ENCODE data around the gene YES1. TPM values are rescaled to one million over a fixed set of nuclear protein-coding genes. Genes with fewer than 3 reads are reported as not detected.
"Not testable (repeated sequence)": the region's sequence is repeated elsewhere in the genome, so short reads cannot be mapped to it uniquely, and the experiment has no call there.

The YES1 gene
- total and polyA plus RNA-seq, 2 donors, result 23.1 to 70.2 TPM

DNA sequence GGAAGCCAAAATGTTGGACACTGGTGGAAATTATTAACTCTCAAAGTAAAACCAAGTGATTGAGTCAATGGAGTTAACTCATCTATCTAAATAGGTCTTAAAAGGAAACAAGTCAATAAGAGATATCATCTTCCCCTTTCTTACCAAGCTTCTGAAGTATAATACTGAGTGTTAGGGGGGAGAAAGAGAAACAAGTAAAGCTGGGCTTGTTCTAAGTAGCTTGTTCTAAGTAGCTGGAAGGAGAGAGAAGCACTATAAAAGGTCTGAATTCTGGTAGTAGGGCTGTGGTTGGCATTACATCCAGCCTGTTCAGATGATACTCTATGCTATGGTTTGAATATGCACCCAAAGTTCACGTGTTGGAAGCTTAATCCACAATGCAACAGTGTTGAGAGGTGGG, 26.8 kb downstream of the YES1 start:
- no peak overlapping the region for H3K4me3 ChIP-seq (ENCODE audit: low read depth, low read length)
- DNase-seq (ENCODE audit: extremely low spot score), result no peak
- 92% methylated on average over 1 of the region's 1 CpG for WGBS
- no peaks in the 10 kb centered on the region for H3K4me1 ChIP-seq (ENCODE audit: insufficient read depth)
- H3K36me3 ChIP-seq (ENCODE audit: insufficient read depth), result no peaks in the 10 kb centered on the region
- no peak overlapping the region for H3K27ac ChIP-seq (ENCODE audit: low read depth)

DNA sequence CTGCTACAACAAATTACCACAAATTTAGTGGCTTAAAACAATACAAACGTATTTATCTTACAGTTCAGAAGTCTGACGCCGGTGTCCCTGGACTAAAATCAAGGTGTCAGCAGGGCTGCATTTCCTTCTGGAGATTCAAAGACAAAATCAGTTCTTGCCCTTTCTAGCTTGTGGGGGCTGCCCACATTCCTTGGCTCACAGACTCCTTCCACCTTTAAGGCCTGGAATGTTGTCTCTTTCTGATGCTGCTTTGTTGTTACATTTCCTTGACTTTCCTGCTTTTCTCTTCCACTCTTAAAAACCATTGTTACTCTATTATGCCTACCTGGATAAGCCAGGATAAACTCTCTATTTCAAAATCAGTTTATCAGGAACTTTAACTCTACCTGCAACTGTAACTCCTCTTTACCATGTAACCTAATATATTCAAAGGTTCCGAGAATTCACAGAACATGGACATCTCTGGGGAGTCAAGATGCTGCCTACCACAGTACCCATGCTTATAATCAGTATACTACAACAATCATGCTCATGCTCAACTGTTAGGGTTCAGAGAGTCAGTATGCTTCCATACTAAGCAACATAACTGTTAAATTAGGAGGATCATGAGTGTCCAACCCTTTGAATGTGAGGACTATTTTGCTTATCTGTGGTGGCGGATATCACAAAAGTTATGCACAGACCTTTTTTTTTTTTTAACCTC, 27.4 kb downstream of the YES1 start:
- no peak for DNase-seq (ENCODE audit: extremely low spot score)
- Histone ChIP-seq H3K27ac (ENCODE audit: low read depth) (no peak overlapping the region), H3K4me1 (ENCODE audit: insufficient read depth) (no peaks in the 10 kb centered on the region), H3K36me3 (ENCODE audit: insufficient read depth) (no peaks in the 10 kb centered on the region), H3K4me3 (ENCODE audit: low read depth, low read length) (no peak overlapping the region)
- WGBS, result 82% methylated on average over 5 of the region's 5 CpGs

DNA sequence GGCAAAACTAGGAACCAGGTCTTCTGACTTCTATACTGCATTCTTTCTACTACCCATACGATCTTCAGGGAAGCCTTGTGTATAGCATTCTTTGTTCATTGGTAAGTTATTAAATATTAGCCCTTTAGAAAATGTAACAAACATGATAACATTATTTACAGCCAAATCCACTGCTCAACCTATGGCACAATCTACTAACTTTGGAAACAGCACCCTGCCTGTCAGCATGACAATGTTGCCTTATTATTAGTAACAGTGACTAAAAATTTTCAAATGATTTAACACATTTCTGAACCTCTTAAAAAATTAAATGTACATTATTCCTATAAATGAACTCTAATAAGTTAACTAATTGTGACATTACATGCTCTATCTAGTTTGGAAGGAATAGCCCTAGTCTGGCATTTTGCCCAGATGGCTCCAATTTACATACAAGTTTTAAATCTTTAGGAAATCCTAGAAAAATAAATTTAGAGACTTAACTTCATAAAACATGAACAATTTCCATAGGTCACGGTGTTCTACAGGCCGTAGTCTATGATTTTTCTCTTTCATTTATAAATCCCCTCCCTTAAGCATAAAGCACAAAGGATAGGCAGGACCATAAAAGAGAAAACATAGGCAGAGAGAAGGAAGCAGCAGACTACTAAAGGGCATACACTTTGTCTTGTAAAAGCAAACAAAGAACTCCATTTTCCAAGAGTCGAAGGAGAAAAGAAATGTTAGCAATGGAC, 33.7 kb downstream of the YES1 start:
- no peaks in the 10 kb centered on the region for H3K36me3 ChIP-seq (ENCODE audit: insufficient read depth)
- H3K27ac ChIP-seq (ENCODE audit: low read depth), result no peak overlapping the region
- 50% methylated on average over 4 of the region's 4 CpGs for WGBS
- no peak overlapping the region for H3K4me3 ChIP-seq (ENCODE audit: low read depth, low read length)
- DNase-seq (ENCODE audit: extremely low spot score), result no peak
- no peaks in the 10 kb centered on the region for H3K4me1 ChIP-seq (ENCODE audit: insufficient read depth)

DNA sequence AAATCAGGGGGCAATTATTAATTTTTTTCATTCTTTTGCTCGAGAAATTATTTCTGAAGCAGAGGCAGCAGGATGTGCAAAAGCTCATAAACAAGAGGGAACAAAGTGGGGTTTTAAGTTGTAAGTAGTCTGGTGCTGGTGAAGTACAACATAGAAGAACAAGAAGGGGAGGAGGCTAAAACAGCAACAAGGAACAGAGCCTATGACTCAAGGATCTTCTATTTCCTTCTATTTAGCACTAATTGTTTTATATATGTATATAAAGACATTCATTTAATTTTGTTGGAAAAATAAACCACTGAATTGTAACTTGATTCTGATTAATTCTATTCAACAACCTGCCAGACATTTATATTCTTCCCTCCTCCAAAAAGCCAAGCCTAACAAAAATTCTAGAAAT, 35.0 kb downstream of the YES1 start:
- 48% methylated on average over 1 of the region's 1 CpG for WGBS
- H3K27ac ChIP-seq (ENCODE audit: low read depth), result no peak overlapping the region
- DNase-seq (ENCODE audit: extremely low spot score), result no peak

DNA sequence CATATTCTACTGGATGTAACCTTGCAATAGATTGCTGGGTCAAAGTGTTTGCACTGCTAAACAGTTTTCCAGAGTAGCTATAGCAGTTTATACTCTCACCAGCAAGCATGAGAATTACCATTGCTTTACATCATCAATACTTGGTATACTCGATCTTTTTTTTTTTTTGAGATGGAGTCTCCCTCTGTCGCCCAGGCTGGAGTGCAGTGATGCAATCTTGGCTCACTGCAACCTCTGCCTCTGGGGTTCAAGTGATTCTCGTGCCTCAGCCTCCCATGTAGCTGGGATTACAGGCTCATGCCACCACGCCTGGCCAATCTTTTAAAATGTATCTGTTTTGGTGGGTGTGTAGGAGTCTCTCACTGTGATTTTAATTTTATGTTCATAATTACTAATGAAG, 36.0 kb downstream of the YES1 start:
- H3K4me3 ChIP-seq (ENCODE audit: low read depth, low read length); H3K4me1 ChIP-seq (ENCODE audit: insufficient read depth); DNase-seq (ENCODE audit: extremely low spot score); H3K27ac ChIP-seq (ENCODE audit: low read depth); H3K36me3 ChIP-seq (ENCODE audit: insufficient read depth): not testable (repeated sequence)
- WGBS, result 93% methylated on average over 4 of the region's 4 CpGs

More for the DNA sequence above, 35.0 kb downstream of the YES1 start:
- no peak overlapping the region for H3K4me3 ChIP-seq (ENCODE audit: low read depth, low read length)
- no peaks in the 10 kb centered on the region for H3K36me3 ChIP-seq (ENCODE audit: insufficient read depth)
- H3K4me1 ChIP-seq (ENCODE audit: insufficient read depth), result no peaks in the 10 kb centered on the region

DNA sequence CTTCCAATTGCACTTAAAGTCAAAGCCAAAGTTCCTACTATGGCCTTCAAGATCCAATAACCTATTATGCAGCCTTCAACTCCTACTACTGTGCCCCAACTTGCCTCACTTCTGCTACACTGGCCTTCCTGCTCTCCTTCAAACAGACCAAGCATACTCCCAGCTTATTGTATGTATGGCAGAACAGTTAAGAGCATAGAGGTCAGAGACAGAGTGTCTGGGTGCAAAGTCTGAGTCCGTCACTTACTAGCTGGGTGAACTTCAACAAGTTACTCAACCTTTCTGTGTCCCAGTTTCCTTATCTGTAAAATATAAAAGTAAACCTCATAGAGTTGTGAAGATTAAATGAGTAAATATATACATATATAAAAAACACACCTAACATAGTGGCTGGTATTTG, 37.2 kb downstream of the YES1 start:
- Histone ChIP-seq H3K4me1 (ENCODE audit: insufficient read depth) (no peaks in the 10 kb centered on the region), H3K27ac (ENCODE audit: low read depth) (no peak overlapping the region), H3K4me3 (ENCODE audit: low read depth, low read length) (no peak overlapping the region), H3K36me3 (ENCODE audit: insufficient read depth) (no peaks in the 10 kb centered on the region)
- no peak for DNase-seq (ENCODE audit: extremely low spot score)
- WGBS, result 99% methylated on average over 1 of the region's 1 CpG

DNA sequence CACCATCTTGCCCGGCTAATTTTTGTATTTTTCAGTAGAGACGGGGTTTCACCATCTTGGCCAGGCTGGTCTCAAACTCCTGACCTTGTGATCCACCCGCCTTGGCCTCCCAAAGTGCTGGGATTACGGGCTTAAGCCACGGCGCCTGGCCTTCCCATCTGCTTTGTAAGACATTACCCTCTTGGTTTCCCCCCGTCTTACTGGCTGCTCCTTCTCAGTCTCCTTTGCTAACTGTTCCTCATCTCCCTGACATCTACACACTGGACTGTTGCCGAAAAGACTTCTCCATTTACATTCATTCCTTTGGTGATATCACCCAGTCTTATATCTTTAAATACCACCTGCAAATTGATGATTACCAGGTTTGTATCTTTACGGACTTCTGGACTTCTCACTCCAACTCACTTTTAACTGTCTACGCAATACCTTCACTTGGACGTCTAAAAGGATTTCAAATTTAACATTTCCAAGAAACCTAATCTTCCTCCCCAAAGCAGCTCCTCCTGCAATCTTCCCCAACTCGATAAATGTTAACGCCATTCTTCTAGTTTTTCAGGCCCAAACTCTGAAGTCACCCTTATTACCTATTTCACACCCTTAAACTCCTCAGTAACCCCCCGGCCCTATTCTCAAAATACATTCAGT, 37.9 kb downstream of the YES1 start:
- H3K27ac ChIP-seq (ENCODE audit: low read depth), result no peak overlapping the region
- H3K36me3 ChIP-seq (ENCODE audit: insufficient read depth), result no peaks in the 10 kb centered on the region
- no peaks in the 10 kb centered on the region for H3K4me1 ChIP-seq (ENCODE audit: insufficient read depth)
- DNase-seq (ENCODE audit: extremely low spot score), result no peak
- no peak overlapping the region for H3K4me3 ChIP-seq (ENCODE audit: low read depth, low read length)
- WGBS, result 95% methylated on average over 14 of the region's 14 CpGs

DNA sequence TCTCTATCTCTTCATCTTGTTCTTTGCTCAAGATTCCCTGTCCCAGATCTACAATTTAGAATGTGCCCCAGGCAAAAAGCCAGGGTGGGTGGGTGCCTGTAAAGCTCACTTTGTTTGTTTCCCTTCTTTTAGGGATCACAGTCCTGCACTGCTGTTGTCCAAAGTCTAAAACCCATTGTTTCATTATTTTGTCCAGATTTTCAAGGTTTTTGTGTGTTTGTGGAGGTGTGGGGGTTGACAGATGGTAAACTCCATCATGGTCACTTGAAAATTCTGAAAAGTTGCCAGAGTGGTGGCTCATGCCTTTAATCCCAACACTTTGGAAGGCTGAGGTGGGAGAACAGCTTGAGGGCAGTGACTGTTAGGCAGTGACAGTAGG, 41.5 kb downstream of the YES1 start:
- no peaks in the 10 kb centered on the region for H3K36me3 ChIP-seq (ENCODE audit: insufficient read depth)
- H3K4me1 ChIP-seq (ENCODE audit: insufficient read depth), result no peaks in the 10 kb centered on the region
- no peak for DNase-seq (ENCODE audit: extremely low spot score)
- no peak overlapping the region for H3K27ac ChIP-seq (ENCODE audit: low read depth)
- no peak overlapping the region for H3K4me3 ChIP-seq (ENCODE audit: low read depth, low read length)

DNA sequence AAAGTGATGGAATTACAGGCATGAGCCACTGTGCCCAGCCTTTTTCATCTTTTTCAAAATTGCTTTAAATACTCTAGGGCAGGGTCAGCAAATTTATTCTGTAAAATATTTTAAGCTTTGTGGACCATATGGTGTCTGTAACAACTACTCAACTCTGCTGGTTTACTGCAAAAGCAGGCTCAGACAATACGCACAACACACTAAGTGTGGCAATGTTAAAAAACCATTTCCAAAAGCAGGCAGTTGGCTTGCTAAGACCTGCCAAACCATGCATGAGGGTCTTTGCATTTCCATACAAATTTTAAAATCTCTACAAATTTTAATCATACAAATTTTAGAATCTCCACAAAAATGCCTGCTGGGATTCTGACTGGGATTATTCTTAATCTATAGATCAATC, 44.1 kb downstream of the YES1 start:
- no peak for DNase-seq (ENCODE audit: extremely low spot score)
- no peak overlapping the region for H3K27ac ChIP-seq (ENCODE audit: low read depth)
- WGBS, result 99% methylated on average over 1 of the region's 1 CpG

DNA sequence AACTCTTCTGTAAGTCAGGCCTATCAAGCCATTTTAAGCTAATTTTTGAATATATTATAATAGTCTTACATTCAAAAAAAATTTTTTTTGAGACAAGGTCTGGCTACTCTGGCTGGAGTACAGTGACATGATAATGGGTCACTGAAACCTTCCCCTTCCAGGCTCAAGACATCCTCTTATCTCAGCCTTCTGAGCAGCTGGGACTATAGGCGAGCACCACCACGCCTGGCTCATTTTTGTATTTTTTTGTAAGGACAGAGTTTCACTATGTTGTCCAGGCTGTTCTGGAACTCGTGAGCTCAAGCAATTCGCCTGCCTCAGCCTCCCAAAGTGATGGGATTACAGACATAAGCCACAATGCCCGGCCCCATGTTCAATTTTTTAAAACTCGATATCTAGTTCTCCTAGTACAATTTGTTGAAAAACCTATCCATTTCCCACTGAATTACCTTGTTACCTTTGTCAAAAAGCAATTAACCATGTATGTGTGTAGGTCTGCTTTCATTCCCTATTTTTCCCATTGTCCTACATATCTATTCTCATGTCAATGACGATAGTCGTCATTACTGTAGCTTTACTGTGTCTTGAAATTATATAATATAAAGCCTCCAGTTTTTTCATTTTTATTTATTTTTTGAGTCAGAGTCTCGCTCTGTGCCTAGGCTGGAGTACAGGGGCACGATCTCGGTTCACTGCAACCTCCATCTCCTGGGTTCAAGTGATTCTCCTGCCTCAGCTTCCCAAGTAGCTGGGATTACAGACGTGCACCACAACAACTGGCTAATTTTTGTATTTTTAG, 44.8 kb downstream of the YES1 start:
- no peaks in the 10 kb centered on the region for H3K4me1 ChIP-seq (ENCODE audit: insufficient read depth)
- H3K4me3 ChIP-seq (ENCODE audit: low read depth, low read length), result no peak overlapping the region
- no peak for DNase-seq (ENCODE audit: extremely low spot score)
- H3K36me3 ChIP-seq (ENCODE audit: insufficient read depth), result no peaks in the 10 kb centered on the region
- H3K27ac ChIP-seq (ENCODE audit: low read depth), result no peak overlapping the region
- WGBS, result 96% methylated on average over 12 of the region's 12 CpGs

More for the DNA sequence above, 44.1 kb downstream of the YES1 start:
- Histone ChIP-seq H3K4me3 (ENCODE audit: low read depth, low read length) (no peak overlapping the region), H3K4me1 (ENCODE audit: insufficient read depth) (no peaks in the 10 kb centered on the region), H3K36me3 (ENCODE audit: insufficient read depth) (no peaks in the 10 kb centered on the region)

DNA sequence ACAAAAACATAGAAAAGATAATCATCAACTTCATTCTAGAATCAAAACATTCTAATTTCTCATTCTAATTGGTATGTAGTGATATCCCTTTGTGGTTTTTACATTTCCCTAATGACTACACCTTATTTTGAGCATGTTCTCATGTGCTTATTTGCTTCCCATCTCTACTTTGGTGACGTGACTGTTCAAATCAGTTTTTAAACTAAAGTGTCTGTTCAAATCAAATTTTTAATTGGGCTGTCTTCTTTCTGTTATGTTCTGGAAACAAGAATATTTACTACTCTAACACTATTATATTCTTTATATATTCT, 45.5 kb downstream of the YES1 start:
- no peak for DNase-seq (ENCODE audit: extremely low spot score)
- H3K4me3 ChIP-seq (ENCODE audit: low read depth, low read length), result no peak overlapping the region
- H3K27ac ChIP-seq (ENCODE audit: low read depth), result no peak overlapping the region
- no peaks in the 10 kb centered on the region for H3K36me3 ChIP-seq (ENCODE audit: insufficient read depth)
- 94% methylated on average over 1 of the region's 1 CpG for WGBS
- no peaks in the 10 kb centered on the region for H3K4me1 ChIP-seq (ENCODE audit: insufficient read depth)

DNA sequence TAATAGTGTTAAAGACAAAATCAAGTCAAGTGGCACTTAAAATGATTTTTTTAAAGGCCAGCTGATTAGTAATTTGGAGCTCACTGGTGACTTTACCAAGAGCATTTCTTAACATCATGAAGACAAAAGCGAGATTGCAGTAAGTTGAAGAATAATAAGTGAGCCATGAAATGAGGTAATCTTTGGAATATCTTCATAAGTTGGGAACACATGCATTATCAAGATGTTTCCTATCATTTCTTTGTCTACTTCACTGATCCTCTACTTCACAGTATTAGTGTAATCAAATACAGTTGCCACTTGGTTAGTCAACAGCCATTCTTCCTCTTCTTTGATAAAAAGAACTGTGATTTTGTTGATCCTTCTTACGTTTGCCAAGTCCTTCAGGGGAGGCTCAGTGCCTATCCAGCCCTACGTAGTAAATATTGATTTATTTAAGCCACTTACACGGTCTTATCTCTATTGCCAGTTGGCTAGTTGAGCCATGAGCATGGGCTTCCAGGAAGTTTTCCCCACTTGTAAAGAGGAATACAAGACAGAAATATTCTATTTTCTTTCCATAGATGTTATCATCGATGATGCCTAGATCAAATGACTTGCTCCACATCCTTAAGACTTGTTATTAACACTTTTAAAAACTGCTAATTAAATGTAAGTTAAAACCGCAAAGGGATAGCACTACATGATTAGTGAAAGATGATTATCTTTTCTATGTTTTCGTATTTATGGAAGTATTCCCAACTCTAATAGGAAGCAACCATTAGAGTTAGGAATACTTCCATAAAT, 46.1 kb downstream of the YES1 start:
- Histone ChIP-seq H3K4me3 (ENCODE audit: low read depth, low read length) (no peak overlapping the region), H3K4me1 (ENCODE audit: insufficient read depth) (no peaks in the 10 kb centered on the region), H3K36me3 (ENCODE audit: insufficient read depth) (no peaks in the 10 kb centered on the region), H3K27ac (ENCODE audit: low read depth) (no peak overlapping the region)
- WGBS, result 74% methylated on average over 7 of the region's 7 CpGs
- DNase-seq (ENCODE audit: extremely low spot score), result no peak

DNA sequence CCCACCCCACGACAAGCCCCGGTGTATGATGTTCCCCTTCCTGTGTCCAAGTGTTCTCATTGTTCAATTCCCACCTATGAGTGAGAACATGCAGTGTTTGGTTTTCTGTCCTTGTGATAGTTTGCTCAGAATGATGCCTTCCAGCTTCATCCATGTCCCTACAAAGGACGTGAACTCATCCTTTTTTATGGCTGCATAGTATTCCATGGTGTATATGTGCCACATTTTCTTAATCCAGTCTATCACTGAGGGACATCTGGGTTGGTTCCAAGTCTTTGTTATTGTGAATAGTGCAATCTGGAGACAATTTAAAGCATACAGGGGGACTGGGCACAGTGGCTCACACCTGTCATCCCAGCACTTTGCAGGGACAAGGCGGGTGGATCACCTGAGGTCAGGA, 52.2 kb downstream of the YES1 start:
- 93% methylated on average over 2 of the region's 4 CpGs for WGBS
- H3K27ac ChIP-seq (ENCODE audit: low read depth); H3K4me1 ChIP-seq (ENCODE audit: insufficient read depth); DNase-seq (ENCODE audit: extremely low spot score); H3K36me3 ChIP-seq (ENCODE audit: insufficient read depth); H3K4me3 ChIP-seq (ENCODE audit: low read depth, low read length): not testable (repeated sequence)
